ENCODE data around the gene CSF3R.

DNA sequence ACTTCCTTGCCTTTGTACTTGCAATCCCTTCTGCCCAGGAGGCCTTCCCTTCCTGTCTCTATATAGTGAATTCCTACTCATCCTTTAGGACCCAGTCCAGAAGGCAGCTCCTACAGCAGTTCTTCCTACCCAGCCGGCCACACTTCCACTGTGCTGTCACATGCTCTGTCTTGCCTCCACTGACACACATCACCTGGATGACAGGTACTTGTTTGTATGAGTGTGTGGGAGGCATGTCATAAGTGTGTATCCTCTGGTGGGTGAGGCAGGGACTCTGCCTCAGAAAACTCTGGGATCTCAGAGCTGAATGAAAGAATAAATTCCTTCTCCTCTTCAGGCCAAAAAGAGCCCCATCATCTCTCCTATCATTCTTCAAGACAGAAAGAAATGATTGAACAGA lies 27.3 kb downstream of the CSF3R start:
- TF ChIP-seq, protein P1, sequence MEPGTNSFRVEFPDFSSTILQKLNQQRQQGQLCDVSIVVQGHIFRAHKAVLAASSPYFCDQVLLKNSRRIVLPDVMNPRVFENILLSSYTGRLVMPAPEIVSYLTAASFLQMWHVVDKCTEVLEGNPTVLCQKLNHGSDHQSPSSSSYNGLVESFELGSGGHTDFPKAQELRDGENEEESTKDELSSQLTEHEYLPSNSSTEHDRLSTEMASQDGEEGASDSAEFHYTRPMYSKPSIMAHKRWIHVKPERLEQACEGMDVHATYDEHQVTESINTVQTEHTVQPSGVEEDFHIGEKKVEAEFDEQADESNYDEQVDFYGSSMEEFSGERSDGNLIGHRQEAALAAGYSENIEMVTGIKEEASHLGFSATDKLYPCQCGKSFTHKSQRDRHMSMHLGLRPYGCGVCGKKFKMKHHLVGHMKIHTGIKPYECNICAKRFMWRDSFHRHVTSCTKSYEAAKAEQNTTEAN (CRISPR knock-in tag; IDR thresholded peaks at IDR 0.05), result no peak
- no peak for TF ChIP-seq SP1 (CRISPR knock-in tag; conservative IDR thresholded peaks at IDR 0.05)
- TF ChIP-seq, protein P2, sequence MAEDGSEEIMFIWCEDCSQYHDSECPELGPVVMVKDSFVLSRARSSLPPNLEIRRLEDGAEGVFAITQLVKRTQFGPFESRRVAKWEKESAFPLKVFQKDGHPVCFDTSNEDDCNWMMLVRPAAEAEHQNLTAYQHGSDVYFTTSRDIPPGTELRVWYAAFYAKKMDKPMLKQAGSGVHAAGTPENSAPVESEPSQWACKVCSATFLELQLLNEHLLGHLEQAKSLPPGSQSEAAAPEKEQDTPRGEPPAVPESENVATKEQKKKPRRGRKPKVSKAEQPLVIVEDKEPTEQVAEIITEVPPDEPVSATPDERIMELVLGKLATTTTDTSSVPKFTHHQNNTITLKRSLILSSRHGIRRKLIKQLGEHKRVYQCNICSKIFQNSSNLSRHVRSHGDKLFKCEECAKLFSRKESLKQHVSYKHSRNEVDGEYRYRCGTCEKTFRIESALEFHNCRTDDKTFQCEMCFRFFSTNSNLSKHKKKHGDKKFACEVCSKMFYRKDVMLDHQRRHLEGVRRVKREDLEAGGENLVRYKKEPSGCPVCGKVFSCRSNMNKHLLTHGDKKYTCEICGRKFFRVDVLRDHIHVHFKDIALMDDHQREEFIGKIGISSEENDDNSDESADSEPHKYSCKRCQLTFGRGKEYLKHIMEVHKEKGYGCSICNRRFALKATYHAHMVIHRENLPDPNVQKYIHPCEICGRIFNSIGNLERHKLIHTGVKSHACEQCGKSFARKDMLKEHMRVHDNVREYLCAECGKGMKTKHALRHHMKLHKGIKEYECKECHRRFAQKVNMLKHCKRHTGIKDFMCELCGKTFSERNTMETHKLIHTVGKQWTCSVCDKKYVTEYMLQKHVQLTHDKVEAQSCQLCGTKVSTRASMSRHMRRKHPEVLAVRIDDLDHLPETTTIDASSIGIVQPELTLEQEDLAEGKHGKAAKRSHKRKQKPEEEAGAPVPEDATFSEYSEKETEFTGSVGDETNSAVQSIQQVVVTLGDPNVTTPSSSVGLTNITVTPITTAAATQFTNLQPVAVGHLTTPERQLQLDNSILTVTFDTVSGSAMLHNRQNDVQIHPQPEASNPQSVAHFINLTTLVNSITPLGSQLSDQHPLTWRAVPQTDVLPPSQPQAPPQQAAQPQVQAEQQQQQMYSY (CRISPR knock-in tag; IDR thresholded peaks at IDR 0.05), result no peak
- TF ChIP-seq GABPB1 (CRISPR knock-in tag; IDR thresholded peaks at IDR 0.05), result no peak
- TF ChIP-seq, protein P3, sequence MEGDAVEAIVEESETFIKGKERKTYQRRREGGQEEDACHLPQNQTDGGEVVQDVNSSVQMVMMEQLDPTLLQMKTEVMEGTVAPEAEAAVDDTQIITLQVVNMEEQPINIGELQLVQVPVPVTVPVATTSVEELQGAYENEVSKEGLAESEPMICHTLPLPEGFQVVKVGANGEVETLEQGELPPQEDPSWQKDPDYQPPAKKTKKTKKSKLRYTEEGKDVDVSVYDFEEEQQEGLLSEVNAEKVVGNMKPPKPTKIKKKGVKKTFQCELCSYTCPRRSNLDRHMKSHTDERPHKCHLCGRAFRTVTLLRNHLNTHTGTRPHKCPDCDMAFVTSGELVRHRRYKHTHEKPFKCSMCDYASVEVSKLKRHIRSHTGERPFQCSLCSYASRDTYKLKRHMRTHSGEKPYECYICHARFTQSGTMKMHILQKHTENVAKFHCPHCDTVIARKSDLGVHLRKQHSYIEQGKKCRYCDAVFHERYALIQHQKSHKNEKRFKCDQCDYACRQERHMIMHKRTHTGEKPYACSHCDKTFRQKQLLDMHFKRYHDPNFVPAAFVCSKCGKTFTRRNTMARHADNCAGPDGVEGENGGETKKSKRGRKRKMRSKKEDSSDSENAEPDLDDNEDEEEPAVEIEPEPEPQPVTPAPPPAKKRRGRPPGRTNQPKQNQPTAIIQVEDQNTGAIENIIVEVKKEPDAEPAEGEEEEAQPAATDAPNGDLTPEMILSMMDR (IDR thresholded peaks at IDR 0.05), result no peak
- TF ChIP-seq CREB1 (CRISPR knock-in tag; IDR thresholded peaks at IDR 0.05), result no peak
- no peak for TF ChIP-seq SMAD4 (CRISPR knock-in tag; IDR thresholded peaks at IDR 0.05)
- TF ChIP-seq, protein P4, sequence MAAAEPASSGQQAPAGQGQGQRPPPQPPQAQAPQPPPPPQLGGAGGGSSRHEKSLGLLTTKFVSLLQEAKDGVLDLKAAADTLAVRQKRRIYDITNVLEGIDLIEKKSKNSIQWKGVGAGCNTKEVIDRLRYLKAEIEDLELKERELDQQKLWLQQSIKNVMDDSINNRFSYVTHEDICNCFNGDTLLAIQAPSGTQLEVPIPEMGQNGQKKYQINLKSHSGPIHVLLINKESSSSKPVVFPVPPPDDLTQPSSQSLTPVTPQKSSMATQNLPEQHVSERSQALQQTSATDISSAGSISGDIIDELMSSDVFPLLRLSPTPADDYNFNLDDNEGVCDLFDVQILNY (CRISPR knock-in tag; IDR thresholded peaks at IDR 0.05), result no peak
- TF ChIP-seq, protein P5, sequence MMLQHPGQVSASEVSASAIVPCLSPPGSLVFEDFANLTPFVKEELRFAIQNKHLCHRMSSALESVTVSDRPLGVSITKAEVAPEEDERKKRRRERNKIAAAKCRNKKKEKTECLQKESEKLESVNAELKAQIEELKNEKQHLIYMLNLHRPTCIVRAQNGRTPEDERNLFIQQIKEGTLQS (CRISPR knock-in tag; conservative IDR thresholded peaks at IDR 0.05), result no peak
- TF ChIP-seq, protein P6, sequence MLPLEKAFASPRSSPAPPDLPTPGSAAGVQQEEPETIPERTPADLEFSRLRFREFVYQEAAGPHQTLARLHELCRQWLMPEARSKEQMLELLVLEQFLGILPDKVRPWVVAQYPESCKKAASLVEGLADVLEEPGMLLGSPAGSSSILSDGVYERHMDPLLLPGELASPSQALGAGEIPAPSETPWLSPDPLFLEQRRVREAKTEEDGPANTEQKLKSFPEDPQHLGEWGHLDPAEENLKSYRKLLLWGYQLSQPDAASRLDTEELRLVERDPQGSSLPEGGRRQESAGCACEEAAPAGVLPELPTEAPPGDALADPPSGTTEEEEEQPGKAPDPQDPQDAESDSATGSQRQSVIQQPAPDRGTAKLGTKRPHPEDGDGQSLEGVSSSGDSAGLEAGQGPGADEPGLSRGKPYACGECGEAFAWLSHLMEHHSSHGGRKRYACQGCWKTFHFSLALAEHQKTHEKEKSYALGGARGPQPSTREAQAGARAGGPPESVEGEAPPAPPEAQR (CRISPR knock-in tag; IDR thresholded peaks at IDR 0.05), result no peak
- TF ChIP-seq FOXK1 (CRISPR knock-in tag; IDR thresholded peaks at IDR 0.05), result no peak
- no peak for TF ChIP-seq MXD4 (CRISPR knock-in tag; IDR thresholded peaks at IDR 0.05; ENCODE audit: borderline replicate concordance)
- no peak for TF ChIP-seq TCF7 (CRISPR knock-in tag; IDR thresholded peaks at IDR 0.05; ENCODE audit: low read depth)
